ENCODE data around the gene ARG2.

DNA sequence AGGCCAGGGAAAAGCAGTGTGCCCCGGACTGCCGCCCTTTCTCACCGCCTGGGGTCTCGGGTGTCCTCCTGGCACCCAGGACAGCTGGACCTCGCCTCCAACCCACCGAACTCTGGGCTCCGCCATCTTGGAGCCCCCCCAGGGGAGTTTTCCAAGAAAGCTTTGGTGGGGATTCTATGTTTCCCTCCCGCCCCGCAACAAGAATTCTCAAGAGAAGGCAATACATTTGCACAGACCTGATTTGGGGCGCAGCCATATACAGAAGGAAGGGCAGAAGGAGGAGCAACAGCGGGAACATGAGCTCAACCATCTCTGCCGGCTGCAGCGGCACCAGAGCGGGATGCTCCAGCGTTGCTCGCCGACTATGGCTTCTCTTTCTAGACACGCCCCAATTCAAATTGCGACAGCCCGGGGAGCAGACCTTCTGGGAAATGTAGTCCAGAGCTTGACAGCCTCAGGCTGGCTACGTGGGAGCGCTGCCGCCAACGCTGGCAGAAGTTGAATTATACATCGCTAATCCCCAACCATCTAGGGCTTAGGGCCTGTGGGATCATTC is 75.8 kb downstream of the ARG2 start, which contains the start of gene RDH11:
- TF ChIP-seq, protein P1, sequence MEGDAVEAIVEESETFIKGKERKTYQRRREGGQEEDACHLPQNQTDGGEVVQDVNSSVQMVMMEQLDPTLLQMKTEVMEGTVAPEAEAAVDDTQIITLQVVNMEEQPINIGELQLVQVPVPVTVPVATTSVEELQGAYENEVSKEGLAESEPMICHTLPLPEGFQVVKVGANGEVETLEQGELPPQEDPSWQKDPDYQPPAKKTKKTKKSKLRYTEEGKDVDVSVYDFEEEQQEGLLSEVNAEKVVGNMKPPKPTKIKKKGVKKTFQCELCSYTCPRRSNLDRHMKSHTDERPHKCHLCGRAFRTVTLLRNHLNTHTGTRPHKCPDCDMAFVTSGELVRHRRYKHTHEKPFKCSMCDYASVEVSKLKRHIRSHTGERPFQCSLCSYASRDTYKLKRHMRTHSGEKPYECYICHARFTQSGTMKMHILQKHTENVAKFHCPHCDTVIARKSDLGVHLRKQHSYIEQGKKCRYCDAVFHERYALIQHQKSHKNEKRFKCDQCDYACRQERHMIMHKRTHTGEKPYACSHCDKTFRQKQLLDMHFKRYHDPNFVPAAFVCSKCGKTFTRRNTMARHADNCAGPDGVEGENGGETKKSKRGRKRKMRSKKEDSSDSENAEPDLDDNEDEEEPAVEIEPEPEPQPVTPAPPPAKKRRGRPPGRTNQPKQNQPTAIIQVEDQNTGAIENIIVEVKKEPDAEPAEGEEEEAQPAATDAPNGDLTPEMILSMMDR (IDR thresholded peaks at IDR 0.05; ENCODE audit: low read depth, low read length, missing input control): no peak
- TF ChIP-seq FOXA1 (IDR thresholded peaks at IDR 0.05) (no peak), SP1 (IDR thresholded peaks at IDR 0.05) (peak; percentile 35), RAD21 (IDR thresholded peaks at IDR 0.05) (no peak), RXRA (IDR thresholded peaks at IDR 0.05) (no peak), JUND (IDR thresholded peaks at IDR 0.05) (no peak), HNF4G (IDR thresholded peaks at IDR 0.05) (no peak), GABPA (IDR thresholded peaks at IDR 0.05 in 1 of 2, conservative IDR thresholded peaks at IDR 0.05 in 1 of 2) (no peak), YY1 (IDR thresholded peaks at IDR 0.05) (peak; percentile 87)
- TF ChIP-seq, protein P2, sequence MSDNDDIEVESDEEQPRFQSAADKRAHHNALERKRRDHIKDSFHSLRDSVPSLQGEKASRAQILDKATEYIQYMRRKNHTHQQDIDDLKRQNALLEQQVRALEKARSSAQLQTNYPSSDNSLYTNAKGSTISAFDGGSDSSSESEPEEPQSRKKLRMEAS (IDR thresholded peaks at IDR 0.05): no peak
- TF ChIP-seq, protein P3, sequence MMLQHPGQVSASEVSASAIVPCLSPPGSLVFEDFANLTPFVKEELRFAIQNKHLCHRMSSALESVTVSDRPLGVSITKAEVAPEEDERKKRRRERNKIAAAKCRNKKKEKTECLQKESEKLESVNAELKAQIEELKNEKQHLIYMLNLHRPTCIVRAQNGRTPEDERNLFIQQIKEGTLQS (IDR thresholded peaks at IDR 0.05): no peak

Measured in liver (tissue), 3 donors.